Lung (tissue), 12 donors: ENCODE data around the gene RSPO3. TPM values are rescaled to one million over a fixed set of nuclear protein-coding genes. Genes with fewer than 3 reads are reported as not detected.

ENCODE experiments used
- ATAC-seq: fragments of 200-7000 bp; cut with Tn5 transposase; one replicate; pipeline ENCODE4 v1.9.1; 2020; ENCODE audit warnings: moderate number of reproducible peaks; ENCODE audit not compliant: insufficient read depth, low FRiP score
- DNase-seq, 3 donors: peaks; one replicate each; pipeline ENCODE4 v3.0.0-alpha.2; 2013 to 2017
- H3K27ac ChIP-seq, 2 donors: one replicate each; pipeline ENCODE4 v1.5.1; 2013; ENCODE audit warnings: mild to moderate bottlenecking in 2 of 2, moderate library complexity in 2 of 2, control low read depth in 1 of 2, inconsistent platforms in 1 of 2, low read depth in 1 of 2, low read length in 1 of 2
- H3K27me3 ChIP-seq, 3 donors: one replicate each; pipeline ENCODE4 v1.5.1; 2013; ENCODE audit warnings: low read length in 2 of 3; ENCODE audit not compliant: control insufficient read depth in 3 of 3, insufficient read depth in 3 of 3
- H3K36me3 ChIP-seq, 4 donors: one replicate each; pipeline ENCODE4 v1.5.1; 2013; ENCODE audit warnings: low read length in 4 of 4, mild to moderate bottlenecking in 1 of 4, moderate library complexity in 1 of 4; ENCODE audit not compliant: control insufficient read depth in 4 of 4, insufficient read depth in 4 of 4
- H3K4me1 ChIP-seq, 5 donors: one replicate each; pipeline ENCODE4 v1.5.1; 2013; ENCODE audit warnings: low read length in 5 of 5, mild to moderate bottlenecking in 2 of 5, moderate library complexity in 1 of 5; ENCODE audit not compliant: control insufficient read depth in 5 of 5, insufficient read depth in 5 of 5
- H3K4me3 ChIP-seq: one replicate; pipeline ENCODE4 v1.5.1; 2013; ENCODE audit warnings: mild to moderate bottlenecking, control low read depth, moderate library complexity
- H3K9ac ChIP-seq, 2 donors: one replicate each; pipeline ENCODE4 v1.5.1; 2013; ENCODE audit warnings: low read length in 2 of 2, control low read depth in 1 of 2; ENCODE audit not compliant: insufficient read depth in 1 of 2
- H3K9me3 ChIP-seq, 4 donors: one replicate each; pipeline ENCODE4 v1.5.1; 2013; ENCODE audit warnings: low read length in 3 of 4, mild to moderate bottlenecking in 1 of 4, moderate library complexity in 1 of 4; ENCODE audit not compliant: control insufficient read depth in 4 of 4, insufficient read depth in 3 of 4
- CTCF ChIP-seq: IDR thresholded peaks from 2 replicates; pipeline ENCODE4 v1.5.1; 2012; ENCODE audit warnings: mild to moderate bottlenecking; ENCODE audit errors: control extremely low read depth, extremely low read depth
- WGBS, 2 donors: extraction: QIAGEN DNeasy Blood & Tissue Kit; methylation state at CpG; one replicate each; pipeline ENCODE4 v1.1.7; 2013; 5-methylcytosine and 5-hydroxymethylcytosine counted together
- polyA plus RNA-seq, 2 donors: library from polyadenylated mRNA; stranded (reverse); fragments of 200-250 nt; gene quantifications; one replicate each; pipeline ENCODE4 v1.2.1, GENCODE V29; 2013
- total RNA-seq, 2 donors: library from RNA; depleted of rRNA in 1 of 2; stranded (reverse); fragments of >200 nt in 1 of 2; gene quantifications; one replicate each; pipeline ENCODE4 v1.2.1, GENCODE V29; 2014 to 2021
- donor health status: control.
- donor health status: control.
- donor health status: Bipolar disorder and iron deficiency.
- donor health status: healthy.
- donor health status: DM: yes; HTN: yes; CAD: no.

RSPO3 gene
- total and polyA plus RNA-seq, 4 donors = 0.88 to 5.9 (median 4.6) TPM

GRCh38 chr6:127129251-127129650 is 10.8 kb downstream of the RSPO3 start:
- 87% methylated on average over 4 of the region's 4 CpGs for WGBS, 2 donors
- H3K9ac ChIP-seq = no peak overlapping the region
- no peaks in the 10 kb centered on the region for H3K27me3 ChIP-seq
- no peak for TF ChIP-seq CTCF
- ATAC-seq = no peak
- peaks cover 0 to 36% (median 16%) of the 10 kb centered on the region in 5 donors for H3K4me1 ChIP-seq
- H3K4me3 ChIP-seq = no peak overlapping the region
- no peaks in the 10 kb centered on the region for H3K9me3 ChIP-seq
- no peak for DNase-seq
- H3K27ac ChIP-seq = no peak overlapping the region
- H3K36me3 ChIP-seq = no peaks in the 10 kb centered on the region

- H3K4me1 ChIP-seq = peaks cover 0 to 41% (median 20%) of the 10 kb centered on the region in 5 donors
- H3K9me3 ChIP-seq = no peaks in the 10 kb centered on the region
- WGBS, 2 donors = 54 to 69% methylated on average over 3 of the region's 3 CpGs
- ATAC-seq = peak; percentile 21
- H3K27ac ChIP-seq = no peak overlapping the region
- H3K9ac ChIP-seq = no peak overlapping the region
- no peak for TF ChIP-seq CTCF
- H3K27me3 ChIP-seq = no peaks in the 10 kb centered on the region
- H3K4me3 ChIP-seq = no peak overlapping the region
- DNase-seq = peak in 1 of 3 donors; percentile 70
- no peaks in the 10 kb centered on the region for H3K36me3 ChIP-seq
Observed at GRCh38 chr6:127131275-127131674, 12.8 kb downstream of the RSPO3 start.

GRCh38 chr6:127131772-127132376 is 13.4 kb downstream of the RSPO3 start:
- ATAC-seq (peak; percentile 63), DNase-seq (peak; percentile 15 to 63 (median 59))
- Histone ChIP-seq H3K27me3 (no peaks in the 10 kb centered on the region), H3K4me1 (peaks cover 0 to 41% (median 20%) of the 10 kb centered on the region in 5 donors), H3K36me3 (no peaks in the 10 kb centered on the region), H3K9me3 (no peaks in the 10 kb centered on the region), H3K4me3 (no peak overlapping the region), H3K9ac (no peak overlapping the region), H3K27ac (no peak overlapping the region)
- TF ChIP-seq CTCF = no peak

GRCh38 chr6:127134136-127134535 is 15.7 kb downstream of the RSPO3 start:
- no peaks in the 10 kb centered on the region for H3K9me3 ChIP-seq
- H3K4me1 ChIP-seq = peaks cover 0 to 41% (median 20%) of the 10 kb centered on the region in 5 donors
- H3K4me3 ChIP-seq = no peak overlapping the region
- no peaks in the 10 kb centered on the region for H3K27me3 ChIP-seq
- no peak for TF ChIP-seq CTCF
- H3K27ac ChIP-seq = no peak overlapping the region
- ATAC-seq (no peak), DNase-seq (peak in 1 of 3 donors; percentile 20)
- no peaks in the 10 kb centered on the region for H3K36me3 ChIP-seq
- H3K9ac ChIP-seq = no peak overlapping the region
- 48 to 60% methylated on average over 1 of the region's 1 CpG for WGBS, 2 donors
